Fibroblast of pulmonary artery (primary cell): Measurements from ENCODE around the gene MAGI2.

Experiments used
- DNase-seq: peaks from one replicate; pipeline ENCODE4 v3.0.0-alpha.2; 2010; ENCODE audit warnings: low read depth
- H3K4me3 ChIP-seq: replicated peaks from 2 replicates; pipeline ENCODE4 v1.5.1; 2011; ENCODE audit warnings: low read depth, mild to moderate bottlenecking, control low read depth, low read length, moderate library complexity
- TF ChIP-seq, protein P1 (sequence below): IDR thresholded peaks from 2 replicates; pipeline ENCODE4 v1.5.1; 2011; ENCODE audit warnings: mild to moderate bottlenecking, control low read depth, low read length, inconsistent platforms; ENCODE audit errors: missing control alignments

MAGI2 gene

DNA sequence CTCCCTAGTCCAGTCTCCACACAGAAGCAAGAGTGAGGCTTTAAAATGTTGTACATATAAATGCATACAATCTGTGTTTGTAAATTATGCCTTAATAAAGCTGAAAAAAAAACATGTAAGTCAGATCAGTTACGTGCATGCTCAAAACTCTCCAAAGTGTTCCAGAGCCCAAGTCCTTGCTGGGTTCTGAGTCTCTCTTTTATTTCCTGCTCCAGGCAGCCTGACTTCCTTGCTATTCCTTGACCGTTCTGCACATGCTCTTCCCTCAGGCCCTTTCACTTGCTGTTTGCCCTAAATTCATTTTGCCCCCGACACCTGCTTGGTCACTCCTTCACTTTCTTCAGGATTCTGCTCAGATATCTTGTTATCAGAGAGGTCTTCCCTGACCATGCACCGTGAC, 884.8 kb downstream of the MAGI2 start:
- no peak for DNase-seq
- TF ChIP-seq, protein P1, sequence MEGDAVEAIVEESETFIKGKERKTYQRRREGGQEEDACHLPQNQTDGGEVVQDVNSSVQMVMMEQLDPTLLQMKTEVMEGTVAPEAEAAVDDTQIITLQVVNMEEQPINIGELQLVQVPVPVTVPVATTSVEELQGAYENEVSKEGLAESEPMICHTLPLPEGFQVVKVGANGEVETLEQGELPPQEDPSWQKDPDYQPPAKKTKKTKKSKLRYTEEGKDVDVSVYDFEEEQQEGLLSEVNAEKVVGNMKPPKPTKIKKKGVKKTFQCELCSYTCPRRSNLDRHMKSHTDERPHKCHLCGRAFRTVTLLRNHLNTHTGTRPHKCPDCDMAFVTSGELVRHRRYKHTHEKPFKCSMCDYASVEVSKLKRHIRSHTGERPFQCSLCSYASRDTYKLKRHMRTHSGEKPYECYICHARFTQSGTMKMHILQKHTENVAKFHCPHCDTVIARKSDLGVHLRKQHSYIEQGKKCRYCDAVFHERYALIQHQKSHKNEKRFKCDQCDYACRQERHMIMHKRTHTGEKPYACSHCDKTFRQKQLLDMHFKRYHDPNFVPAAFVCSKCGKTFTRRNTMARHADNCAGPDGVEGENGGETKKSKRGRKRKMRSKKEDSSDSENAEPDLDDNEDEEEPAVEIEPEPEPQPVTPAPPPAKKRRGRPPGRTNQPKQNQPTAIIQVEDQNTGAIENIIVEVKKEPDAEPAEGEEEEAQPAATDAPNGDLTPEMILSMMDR, result no peak
- H3K4me3 ChIP-seq, result no peak overlapping the region

DNA sequence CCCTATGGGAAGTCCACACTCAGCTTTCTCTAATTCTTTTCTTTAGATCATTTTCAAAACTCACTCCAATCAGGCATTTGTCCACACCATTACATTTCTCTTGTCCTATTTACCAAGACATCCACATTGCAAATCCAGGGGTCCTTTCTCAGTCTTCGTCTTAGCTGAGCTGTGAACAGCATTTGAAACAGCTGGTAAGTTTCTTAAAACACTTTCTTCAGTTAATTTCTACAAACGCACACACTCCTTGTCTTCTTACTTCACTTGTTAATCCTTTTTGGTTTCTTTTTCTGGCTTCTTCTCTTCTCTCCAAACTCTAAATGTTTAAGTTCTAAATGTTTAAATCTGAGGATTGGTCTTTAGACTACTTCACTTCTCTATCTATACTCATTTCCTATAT, 885.6 kb downstream of the MAGI2 start:
- TF ChIP-seq, protein P1, result no peak
- DNase-seq, result no peak
- no peak overlapping the region for H3K4me3 ChIP-seq

DNA sequence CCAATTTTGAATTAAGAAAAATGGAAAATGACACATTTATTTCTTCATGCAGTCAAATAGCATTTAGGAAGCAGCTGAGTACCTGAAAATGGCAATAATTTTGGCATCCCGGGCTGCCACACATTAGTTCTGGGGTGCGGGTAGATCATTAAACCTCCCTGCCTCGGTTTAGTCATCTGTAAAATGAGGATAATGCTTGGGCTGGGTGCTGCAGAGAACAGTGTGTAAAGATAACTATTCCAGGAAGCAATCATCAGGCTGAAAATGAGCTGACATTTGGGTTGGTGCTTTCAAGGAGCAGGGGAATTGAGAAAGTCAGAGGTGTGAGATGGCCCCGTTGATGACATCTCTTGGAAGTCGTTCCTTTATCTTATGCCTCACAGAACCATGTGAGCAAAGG, 887.7 kb downstream of the MAGI2 start:
- no peak overlapping the region for H3K4me3 ChIP-seq
- DNase-seq, result no peak
- TF ChIP-seq, protein P1, result no peak

DNA sequence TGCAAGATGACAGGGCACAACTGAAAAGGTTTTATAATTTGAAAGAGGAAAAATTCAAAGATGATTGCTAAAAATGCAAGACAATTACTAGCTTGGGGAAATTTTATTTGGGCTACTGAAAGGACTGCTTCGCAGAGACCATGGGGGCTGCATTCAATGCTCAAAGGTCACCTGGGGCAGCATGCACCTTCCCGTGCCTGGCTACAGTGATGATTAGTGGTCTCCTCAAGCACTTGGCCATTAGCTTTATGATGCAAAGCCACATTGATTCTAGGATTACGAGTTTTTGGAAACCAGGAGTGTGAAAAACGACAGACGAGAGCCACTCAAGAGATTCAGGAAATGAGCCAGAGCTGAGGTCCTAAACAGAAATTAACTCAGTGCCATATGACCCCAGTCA, 890.3 kb downstream of the MAGI2 start:
- H3K4me3 ChIP-seq, result no peak overlapping the region
- TF ChIP-seq, protein P1, result no peak
- no peak for DNase-seq

DNA sequence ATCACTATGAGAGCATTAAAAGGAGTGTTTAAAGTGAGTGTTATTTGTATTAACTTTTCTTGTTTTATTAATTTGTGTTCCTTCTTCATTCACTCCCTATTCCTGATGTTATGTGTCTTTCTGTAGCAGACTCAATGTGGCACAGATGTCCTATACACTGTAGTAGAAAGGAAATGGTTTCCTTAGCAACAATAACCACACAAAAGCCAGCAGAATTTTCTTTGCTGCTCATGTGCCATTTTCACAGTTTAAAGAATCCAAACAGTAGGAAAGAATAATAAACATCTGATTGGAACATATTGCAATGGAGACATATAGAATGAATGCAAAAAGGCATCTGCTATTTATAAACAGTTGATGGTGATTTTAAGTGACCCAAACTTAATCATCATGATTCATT, 891.3 kb downstream of the MAGI2 start:
- no peak for DNase-seq
- TF ChIP-seq, protein P1, result no peak
- H3K4me3 ChIP-seq, result no peak overlapping the region

DNA sequence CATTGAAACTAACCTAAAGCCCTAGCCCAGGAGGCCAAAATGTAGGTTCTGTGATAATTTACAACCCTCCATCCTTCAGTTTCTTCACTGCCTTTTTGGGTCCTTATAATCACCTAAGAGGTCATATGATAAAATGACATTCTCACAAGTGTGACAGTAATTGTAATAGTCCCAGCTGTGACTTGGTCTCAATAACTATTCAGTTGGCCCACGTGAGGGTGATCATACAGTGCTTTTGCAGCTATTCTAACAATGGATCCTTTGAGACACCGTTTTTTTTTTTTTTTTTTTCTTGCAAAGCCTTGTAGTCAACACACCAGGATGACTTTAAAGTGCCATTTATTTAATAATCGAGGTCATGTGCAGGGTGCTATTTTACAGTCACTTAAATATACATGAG, 894.9 kb downstream of the MAGI2 start:
- DNase-seq, result no peak
- no peak overlapping the region for H3K4me3 ChIP-seq

DNA sequence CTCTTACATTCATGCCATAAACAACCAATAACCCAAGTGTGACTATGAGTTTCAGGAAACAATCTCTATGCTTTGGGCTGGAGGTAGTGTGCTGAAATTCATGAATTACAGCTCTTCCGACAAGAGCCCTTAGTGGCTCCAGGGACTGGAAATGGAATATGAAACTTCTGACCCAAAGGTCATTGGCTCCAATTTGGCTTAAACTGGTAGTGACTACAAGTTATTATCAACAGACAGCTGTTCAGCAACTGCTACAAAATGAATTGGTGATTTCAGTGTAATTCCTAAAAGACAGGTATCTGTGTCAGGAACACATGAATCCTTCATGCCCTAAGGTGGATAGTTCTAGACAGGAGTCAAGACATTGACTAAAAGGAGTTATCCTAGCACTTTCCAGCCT, 909.5 kb downstream of the MAGI2 start:
- no peak for DNase-seq
- H3K4me3 ChIP-seq, result no peak overlapping the region
- TF ChIP-seq, protein P1, result no peak

More for the DNA sequence above, 894.9 kb downstream of the MAGI2 start:
- TF ChIP-seq, protein P1, result no peak
